ENCODE data around the gene BBIP1. TPM values are rescaled to one million over a fixed set of nuclear protein-coding genes. Genes with fewer than 3 reads are reported as not detected.

The BBIP1 gene
- total and polyA plus RNA-seq, 4 donors: 20.5 to 42.4 (median 30.6) TPM

GRCh38 chr10:110876788-110877187 is 42.2 kb downstream of the BBIP1 start:
- Histone ChIP-seq H3K4me3 (no peak overlapping the region), H3K9me3 (ENCODE audit: control insufficient read depth in 4 of 4, insufficient read depth in 3 of 4, low read length in 3 of 4) (no peaks in the 10 kb centered on the region), H3K27ac (ENCODE audit: low read depth in 1 of 2, low read length in 1 of 2) (no peak overlapping the region), H3K36me3 (ENCODE audit: control insufficient read depth in 4 of 4, insufficient read depth in 4 of 4, low read length in 4 of 4) (peaks cover 0 to 42% (median 8%) of the 10 kb centered on the region in 4 donors), H3K27me3 (ENCODE audit: control insufficient read depth in 3 of 3, insufficient read depth in 3 of 3, low read length in 2 of 3) (no peaks in the 10 kb centered on the region), H3K9ac (ENCODE audit: insufficient read depth in 1 of 2, low read length in 2 of 2) (no peak overlapping the region), H3K4me1 (ENCODE audit: control insufficient read depth in 5 of 5, insufficient read depth in 5 of 5, low read length in 5 of 5) (peaks cover 2 to 27% (median 6%) of the 10 kb centered on the region in 5 donors)
- 86 to 88% methylated on average over 1 of the region's 1 CpG for WGBS, 2 donors
- DNase-seq: no peak
- no peak for TF ChIP-seq CTCF (IDR thresholded peaks at IDR 0.05; ENCODE audit: control extremely low read depth, extremely low read depth)
- no peak for ATAC-seq (ENCODE audit: insufficient read depth, low FRiP score)

GRCh38 chr10:110876000-110876399 is 43.0 kb downstream of the BBIP1 start:
- Histone ChIP-seq H3K9me3 (ENCODE audit: control insufficient read depth in 4 of 4, insufficient read depth in 3 of 4, low read length in 3 of 4) (no peaks in the 10 kb centered on the region), H3K4me3 (no peak overlapping the region), H3K36me3 (ENCODE audit: control insufficient read depth in 4 of 4, insufficient read depth in 4 of 4, low read length in 4 of 4) (peaks cover 0 to 34% (median 3%) of the 10 kb centered on the region in 4 donors), H3K27me3 (ENCODE audit: control insufficient read depth in 3 of 3, insufficient read depth in 3 of 3, low read length in 2 of 3) (no peaks in the 10 kb centered on the region), H3K9ac (ENCODE audit: insufficient read depth in 1 of 2, low read length in 2 of 2) (no peak overlapping the region), H3K4me1 (ENCODE audit: control insufficient read depth in 5 of 5, insufficient read depth in 5 of 5, low read length in 5 of 5) (peaks cover 2 to 31% (median 6%) of the 10 kb centered on the region in 5 donors), H3K27ac (ENCODE audit: low read depth in 1 of 2, low read length in 1 of 2) (no peak overlapping the region)
- WGBS, 2 donors: 74% methylated on average over 2 of the region's 2 CpGs
- DNase-seq: no peak
- TF ChIP-seq CTCF (IDR thresholded peaks at IDR 0.05; ENCODE audit: control extremely low read depth, extremely low read depth): no peak
- ATAC-seq (ENCODE audit: insufficient read depth, low FRiP score): no peak

- no peaks in the 10 kb centered on the region for H3K9me3 ChIP-seq (ENCODE audit: control insufficient read depth in 4 of 4, insufficient read depth in 3 of 4, low read length in 3 of 4)
- H3K27ac ChIP-seq (ENCODE audit: low read depth in 1 of 2, low read length in 1 of 2): no peak overlapping the region
- H3K4me1 ChIP-seq (ENCODE audit: control insufficient read depth in 5 of 5, insufficient read depth in 5 of 5, low read length in 5 of 5): peaks cover 0 to 38% (median 7%) of the 10 kb centered on the region in 5 donors
- H3K9ac ChIP-seq (ENCODE audit: insufficient read depth in 1 of 2, low read length in 2 of 2): peak overlapping the region in 1 of 2 donors; percentile 97
- H3K4me3 ChIP-seq: no peak overlapping the region
- TF ChIP-seq CTCF (IDR thresholded peaks at IDR 0.05; ENCODE audit: control extremely low read depth, extremely low read depth): no peak
- ATAC-seq (ENCODE audit: insufficient read depth, low FRiP score): no peak
- H3K36me3 ChIP-seq (ENCODE audit: control insufficient read depth in 4 of 4, insufficient read depth in 4 of 4, low read length in 4 of 4): peaks cover 0 to 22% (median 2%) of the 10 kb centered on the region in 4 donors
- DNase-seq: peak in 1 of 3 donors; percentile 46
- 47 to 70% methylated on average over 2 of the region's 2 CpGs for WGBS, 2 donors
- H3K27me3 ChIP-seq (ENCODE audit: control insufficient read depth in 3 of 3, insufficient read depth in 3 of 3, low read length in 2 of 3): no peaks in the 10 kb centered on the region
Observed at GRCh38 chr10:110873951-110874350, 45.0 kb downstream of the BBIP1 start.

Data from lung (tissue), 12 donors.